IMR-90 (cell line): ENCODE data around the gene SPC25.

Experiments used
- BHLHE40 ChIP-seq: fragments of 150-350 bp; IDR thresholded peaks from 2 replicates; pipeline ENCODE4 v1.6.1; 2016; ENCODE audit warnings: mild to moderate bottlenecking, low read depth, low read length
- CHD1 ChIP-seq: IDR thresholded peaks from 2 replicates; pipeline ENCODE4 v1.6.1; 2012; ENCODE audit warnings: low read depth, low read length, improper control_type of control experiment
- CTCF ChIP-seq: conservative IDR thresholded peaks from 2 replicates; pipeline ENCODE4 v1.5.1; 2012; ENCODE audit warnings: mild to moderate bottlenecking, low read depth, low read length, improper control_type of control experiment
- MAFK ChIP-seq: IDR thresholded peaks from 2 replicates; pipeline ENCODE4 v1.6.1; 2012; ENCODE audit warnings: low read depth, low read length, improper control_type of control experiment
- MAZ ChIP-seq: IDR thresholded peaks from 2 replicates; pipeline ENCODE4 v1.6.1; 2012; ENCODE audit warnings: low read depth, mild to moderate bottlenecking, low read length, improper control_type of control experiment, moderate library complexity, borderline replicate concordance
- POLR2A ChIP-seq: IDR thresholded peaks from 2 replicates; pipeline ENCODE4 v1.6.1; 2012; ENCODE audit warnings: mild to moderate bottlenecking, low read depth, low read length
- RCOR1 ChIP-seq: IDR thresholded peaks from 2 replicates; pipeline ENCODE4 v1.6.1; 2012; ENCODE audit warnings: mild to moderate bottlenecking, low read length, improper control_type of control experiment; ENCODE audit not compliant: insufficient replicate concordance
- RFX5 ChIP-seq: IDR thresholded peaks from 2 replicates; pipeline ENCODE4 v1.8.0; 2012; ENCODE audit warnings: low read depth, mild to moderate bottlenecking, low read length, moderate library complexity
- TF ChIP-seq, protein P1 (sequence below): fragments of 150-350 bp; IDR thresholded peaks from 2 replicates; pipeline ENCODE4 v1.6.1; 2017; ENCODE audit warnings: mild to moderate bottlenecking, antibody characterized with exemption, low read length, low read depth

GRCh38 chr2:168830958-168831357, 59.3 kb downstream of the SPC25 start:
- TF ChIP-seq, protein P1, sequence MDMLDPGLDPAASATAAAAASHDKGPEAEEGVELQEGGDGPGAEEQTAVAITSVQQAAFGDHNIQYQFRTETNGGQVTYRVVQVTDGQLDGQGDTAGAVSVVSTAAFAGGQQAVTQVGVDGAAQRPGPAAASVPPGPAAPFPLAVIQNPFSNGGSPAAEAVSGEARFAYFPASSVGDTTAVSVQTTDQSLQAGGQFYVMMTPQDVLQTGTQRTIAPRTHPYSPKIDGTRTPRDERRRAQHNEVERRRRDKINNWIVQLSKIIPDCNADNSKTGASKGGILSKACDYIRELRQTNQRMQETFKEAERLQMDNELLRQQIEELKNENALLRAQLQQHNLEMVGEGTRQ, result no peak
- no peak for TF ChIP-seq CTCF
- no peak for TF ChIP-seq POLR2A
- no peak for TF ChIP-seq MAZ
- no peak for TF ChIP-seq RCOR1
- TF ChIP-seq MAFK, result no peak
- TF ChIP-seq RFX5, result no peak
- TF ChIP-seq BHLHE40, result no peak
- TF ChIP-seq CHD1, result no peak
